ENCODE results near the gene NTM.

GRCh38 chr11:132033051-132033450 lies 662.6 kb downstream of the NTM start:
- TF ChIP-seq CTCF (IDR thresholded peaks at IDR 0.05) (no peak), POLR2A (IDR thresholded peaks at IDR 0.05) (no peak)

Data from Peyer's patch (tissue), 4 donors.